ENCODE results near the gene ZNF317. TPM values are rescaled to one million over a fixed set of nuclear protein-coding genes. Genes with fewer than 3 reads are reported as not detected.

Gene ZNF317
- total RNA-seq, 1 donor from 2014 or later: 15.7 TPM

GRCh38 chr19:9128171-9128570 lies 12.0 kb upstream of the ZNF317 start:
- no peak for DNase-seq (ENCODE audit: low read depth)
- no peak for TF ChIP-seq CTCF (conservative IDR thresholded peaks at IDR 0.05; ENCODE audit: low read depth, low read length)
- no peak overlapping the region for H3K4me3 ChIP-seq (ENCODE audit: low read depth, low read length)

- no peak for TF ChIP-seq CTCF (conservative IDR thresholded peaks at IDR 0.05; ENCODE audit: low read depth, low read length)
- H3K4me3 ChIP-seq (ENCODE audit: low read depth, low read length): no peak overlapping the region
- no peak for DNase-seq (ENCODE audit: low read depth)
These were observed 9.2 kb upstream of the ZNF317 start for GRCh38 chr19:9130965-9131364.

GRCh38 chr19:9132422-9132821 lies 7.8 kb upstream of the ZNF317 start:
- TF ChIP-seq CTCF (conservative IDR thresholded peaks at IDR 0.05; ENCODE audit: low read depth, low read length): no peak
- H3K4me3 ChIP-seq (ENCODE audit: low read depth, low read length): no peak overlapping the region
- DNase-seq (ENCODE audit: low read depth): no peak

GRCh38 chr19:9139609-9140158 lies 513 bp upstream of the ZNF317 start:
- no peak for TF ChIP-seq CTCF (conservative IDR thresholded peaks at IDR 0.05; ENCODE audit: low read depth, low read length)
- no peak for DNase-seq (ENCODE audit: low read depth)
- H3K4me3 ChIP-seq (ENCODE audit: low read depth, low read length): peak overlapping the region; percentile 95

GRCh38 chr19:9144920-9145319 lies 4.7 kb downstream of the ZNF317 start:
- TF ChIP-seq CTCF (conservative IDR thresholded peaks at IDR 0.05; ENCODE audit: low read depth, low read length): no peak
- H3K4me3 ChIP-seq (ENCODE audit: low read depth, low read length): no peak overlapping the region
- DNase-seq (ENCODE audit: low read depth): no peak

GRCh38 chr19:9146882-9147281 lies 6.7 kb downstream of the ZNF317 start:
- no peak overlapping the region for H3K4me3 ChIP-seq (ENCODE audit: low read depth, low read length)
- no peak for TF ChIP-seq CTCF (conservative IDR thresholded peaks at IDR 0.05; ENCODE audit: low read depth, low read length)

GRCh38 chr19:9148697-9149096 lies 8.5 kb downstream of the ZNF317 start:
- DNase-seq (ENCODE audit: low read depth): no peak
- no peak overlapping the region for H3K4me3 ChIP-seq (ENCODE audit: low read depth, low read length)
- TF ChIP-seq CTCF (conservative IDR thresholded peaks at IDR 0.05; ENCODE audit: low read depth, low read length): no peak

More at GRCh38 chr19:9146882-9147281, 6.7 kb downstream of the ZNF317 start:
- DNase-seq (ENCODE audit: low read depth): no peak

Measured in epithelial cell of proximal tubule (primary cell).